Amniotic stem cell (primary cell): ENCODE data around the gene HIVEP2.

Experiments
- DNase-seq: peaks from one replicate; lab custom pipeline; 2025; lab: John Stamatoyannopoulos, UW

The HIVEP2 gene

DNA sequence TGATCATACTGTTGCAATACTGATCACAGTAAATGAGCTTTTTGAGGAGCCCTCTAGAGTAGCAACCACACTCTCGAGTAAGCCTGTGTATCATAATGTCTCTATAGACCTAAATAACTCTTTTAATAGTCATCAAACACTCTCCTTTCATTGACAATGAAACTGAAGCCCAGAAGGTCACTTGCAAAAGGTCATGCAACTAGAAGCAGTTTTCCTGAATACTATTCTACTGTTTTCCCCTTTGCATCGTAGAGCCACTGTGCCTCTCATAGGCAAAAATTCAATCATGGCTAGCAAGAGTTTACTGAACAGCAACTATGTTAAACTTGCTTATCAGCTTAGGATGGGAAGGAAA, 105.3 kb downstream of the HIVEP2 start:
- no peak for DNase-seq

- DNase-seq, result no peak
Observed at GRCh38 chr6:142838821-142839685, 105.9 kb downstream of the HIVEP2 start.

GRCh38 chr6:142835787-142836535, 109.0 kb downstream of the HIVEP2 start:
- DNase-seq, result no peak

DNA sequence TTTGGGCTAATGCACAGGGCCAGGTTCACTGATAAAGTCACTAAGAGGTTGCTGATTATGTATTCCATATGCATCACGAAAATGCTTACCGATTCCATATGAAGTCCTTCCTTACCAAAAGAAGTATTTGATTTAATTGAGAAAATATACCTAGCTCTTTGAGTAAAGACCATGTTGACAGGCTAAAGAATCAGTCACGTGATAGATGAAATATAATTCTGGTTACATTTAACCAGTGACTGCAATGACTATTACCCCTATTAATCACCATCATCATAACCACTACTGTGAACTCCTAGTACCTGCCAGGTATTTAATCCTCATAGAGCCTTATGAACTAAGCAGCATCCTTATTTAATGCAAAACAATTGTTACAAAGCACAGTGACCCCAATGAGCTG, 110.1 kb downstream of the HIVEP2 start:
- no peak for DNase-seq

DNA sequence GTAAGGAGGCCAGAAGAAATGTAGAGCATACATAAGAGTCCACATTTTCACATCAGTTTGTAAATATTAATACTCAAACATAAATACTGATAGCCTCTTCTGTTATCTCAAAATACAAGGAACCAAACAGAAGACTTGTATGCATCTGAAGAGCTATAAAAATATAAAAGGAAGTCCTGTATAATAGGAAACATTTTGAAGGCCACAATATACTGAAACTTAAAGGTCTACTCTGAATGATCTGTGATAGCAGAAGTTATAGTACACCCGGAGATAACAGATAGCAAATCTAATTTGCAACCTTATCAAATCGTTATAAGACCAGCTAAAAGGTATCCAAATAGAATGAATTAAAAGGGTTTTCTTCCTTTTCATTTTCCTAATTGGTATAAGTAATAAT, 111.2 kb downstream of the HIVEP2 start:
- DNase-seq, result no peak

- DNase-seq, result peak; percentile 72
Observed at GRCh38 chr6:142833054-142833453, 111.9 kb downstream of the HIVEP2 start.

GRCh38 chr6:142830807-142831206, 114.2 kb downstream of the HIVEP2 start:
- DNase-seq, result no peak

DNA sequence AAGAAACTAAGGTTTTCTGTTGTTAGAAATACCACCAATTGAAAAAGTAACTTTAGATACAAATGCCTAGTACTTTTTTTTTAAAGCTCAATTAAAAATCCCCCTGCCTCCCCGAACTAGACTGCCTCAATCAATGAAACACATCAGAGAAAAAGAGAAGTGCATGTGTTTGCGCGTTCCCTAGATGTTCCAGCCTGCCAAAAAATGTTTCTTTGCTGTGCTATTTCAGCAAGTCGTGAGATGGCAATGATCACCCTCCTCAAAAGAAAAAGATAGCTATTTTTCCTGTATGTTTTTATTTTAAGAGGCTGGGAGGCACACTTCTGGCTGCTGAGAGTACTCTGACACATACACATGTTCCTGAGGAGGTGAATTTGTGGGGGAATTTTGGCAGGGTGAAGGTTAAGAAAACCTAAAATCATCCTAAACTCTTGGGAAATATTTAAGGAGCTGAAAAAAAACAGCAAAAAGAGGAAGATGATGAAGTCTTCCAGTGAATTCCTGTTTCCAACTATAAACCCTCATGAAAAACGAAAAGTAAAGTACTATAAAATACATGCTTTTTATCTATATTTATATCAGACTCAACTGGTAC, 114.8 kb downstream of the HIVEP2 start:
- DNase-seq, result no peak

DNA sequence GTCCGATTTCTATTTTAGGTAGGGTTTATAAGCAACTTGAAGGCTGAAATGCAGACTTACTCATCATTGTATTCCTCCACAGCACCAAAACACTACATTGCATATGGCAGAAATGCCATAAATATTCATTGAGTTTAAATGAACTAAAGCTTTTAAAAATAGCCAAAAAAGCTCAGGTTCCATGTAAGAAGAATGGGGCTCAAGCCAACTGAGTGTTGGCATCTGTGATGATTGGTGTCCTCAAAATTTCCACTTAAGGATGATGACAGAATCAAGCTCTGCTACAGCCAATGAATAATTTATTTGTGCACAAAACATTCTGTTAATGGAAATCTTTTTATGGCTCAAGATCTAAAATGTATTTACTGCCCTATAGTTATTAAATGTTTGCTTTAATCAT, 115.4 kb downstream of the HIVEP2 start:
- DNase-seq, result no peak

DNA sequence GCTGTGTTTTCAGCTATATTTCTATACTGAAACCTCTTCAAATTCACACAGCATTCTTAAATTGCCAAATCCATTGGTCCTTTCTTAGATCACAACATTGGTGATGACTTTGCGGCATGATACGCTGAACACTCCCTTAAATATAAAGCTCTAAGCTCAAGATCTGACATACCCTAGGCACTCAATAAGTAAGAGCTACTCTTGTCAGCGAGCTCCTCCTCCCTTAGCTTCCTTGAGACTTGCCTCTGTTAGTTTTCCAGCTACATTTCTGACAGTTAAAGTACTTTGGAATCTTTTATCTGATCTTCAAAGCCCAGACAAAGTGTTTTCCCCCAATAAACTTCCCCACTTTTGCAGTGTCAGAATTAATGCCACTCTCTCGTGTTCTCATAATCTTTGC, 117.0 kb downstream of the HIVEP2 start:
- no peak for DNase-seq

GRCh38 chr6:142827369-142827768, 117.6 kb downstream of the HIVEP2 start:
- DNase-seq, result no peak

DNA sequence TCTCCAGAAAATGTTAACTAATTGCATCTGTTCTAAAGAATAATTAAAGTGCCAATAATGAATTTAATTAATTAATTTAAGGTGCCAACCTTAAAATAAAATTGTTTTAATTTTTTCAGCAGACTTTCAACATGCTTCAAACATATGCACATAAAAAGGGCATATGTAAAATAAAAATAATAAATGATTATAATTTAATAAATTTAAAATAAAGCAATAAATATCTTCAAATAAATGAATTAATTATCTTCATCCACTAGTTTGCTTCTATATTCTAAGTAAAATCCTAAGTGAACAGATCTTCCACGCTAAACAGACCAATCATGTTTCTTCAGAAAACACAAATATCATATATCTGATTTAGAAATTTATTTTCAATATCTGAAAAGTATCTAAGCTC, 119.2 kb downstream of the HIVEP2 start:
- DNase-seq, result no peak

GRCh38 chr6:142824426-142824825, 120.5 kb downstream of the HIVEP2 start:
- no peak for DNase-seq

- no peak for DNase-seq
Observed at GRCh38 chr6:142823256-142823902, 121.6 kb downstream of the HIVEP2 start.

- no peak for DNase-seq
Observed at GRCh38 chr6:142822842-142823241, 122.1 kb downstream of the HIVEP2 start.

GRCh38 chr6:142822383-142822782, 122.6 kb downstream of the HIVEP2 start:
- no peak for DNase-seq

DNA sequence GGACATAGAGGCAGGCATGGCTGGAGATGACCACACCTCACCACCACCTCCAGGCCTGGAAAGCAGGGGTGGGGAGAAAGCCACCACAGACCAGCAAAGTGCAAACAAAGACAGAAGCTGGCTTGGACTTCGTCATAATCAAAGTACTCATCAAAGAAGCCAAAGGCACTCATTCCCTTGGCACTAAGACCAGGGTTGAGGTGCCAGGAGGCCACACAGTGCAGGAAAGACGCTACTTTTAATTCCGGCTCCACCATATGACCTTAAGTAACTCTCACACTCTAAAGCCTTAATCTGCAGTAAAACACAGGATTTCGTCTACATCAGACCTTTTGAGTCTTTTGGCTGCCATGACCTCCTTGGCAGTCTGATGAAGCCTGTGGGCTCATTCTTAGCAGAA, 123.1 kb downstream of the HIVEP2 start:
- no peak for DNase-seq

- no peak for DNase-seq
Observed at GRCh38 chr6:142821164-142821716, 123.7 kb downstream of the HIVEP2 start.

- no peak for DNase-seq
Observed at GRCh38 chr6:142820338-142821051, 124.5 kb downstream of the HIVEP2 start.

- DNase-seq, result peak; percentile 10
Observed at GRCh38 chr6:142819603-142820337, 125.2 kb downstream of the HIVEP2 start.

DNA sequence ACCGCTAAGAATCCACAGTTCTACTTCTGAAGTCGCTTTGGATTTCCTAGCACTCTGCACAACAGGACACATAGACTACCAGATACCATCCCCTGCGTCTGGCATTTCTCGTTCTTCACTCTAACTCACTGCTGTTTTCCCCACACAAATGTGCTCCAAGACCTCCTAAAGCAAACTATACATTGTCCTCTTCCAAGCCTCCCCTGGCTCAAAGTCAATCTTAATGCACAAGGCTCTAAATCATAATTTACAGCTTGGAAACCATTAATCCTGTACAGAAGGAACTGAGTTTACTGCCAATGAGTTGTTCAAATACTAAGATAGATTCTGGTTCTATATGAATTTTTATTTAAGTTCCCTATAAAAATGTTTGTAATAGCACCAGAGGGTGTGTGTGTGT, 128.5 kb downstream of the HIVEP2 start:
- no peak for DNase-seq
